MM.1S (cell line): ENCODE data around the gene PRDX2.

Experiments used
- DNase-seq: peaks from one replicate; pipeline ENCODE4 v3.0.0-alpha.2; 2015
- H2AFZ ChIP-seq: fragments of 300-600 bp; sonication (generic); 2 replicates; pipeline ENCODE4 v1.6.0; 2016; ENCODE audit warnings: antibody characterized with exemption, low read length
- H3F3A ChIP-seq: fragments of 300-600 bp; sonication (generic); 2 replicates; pipeline ENCODE4 v1.6.1; 2016; ENCODE audit warnings: mild to moderate bottlenecking, antibody characterized with exemption, low read length, moderate library complexity, mixed read lengths; ENCODE audit not compliant: insufficient read depth
- H3K27ac ChIP-seq: fragments of 300-600 bp; sonication (generic); 2 replicates; pipeline ENCODE4 v1.5.1; 2016; ENCODE audit warnings: mild to moderate bottlenecking, low read length
- H3K27me3 ChIP-seq: fragments of 300-600 bp; sonication (generic); replicated peaks from 2 replicates; pipeline ENCODE4 v1.6.0; 2016; ENCODE audit warnings: low read length; ENCODE audit not compliant: insufficient read depth
- H3K36me3 ChIP-seq: fragments of 300-600 bp; sonication (generic); replicated peaks from 2 replicates; pipeline ENCODE4 v1.6.1; 2016; ENCODE audit warnings: mild to moderate bottlenecking, low read length, mixed read lengths; ENCODE audit not compliant: insufficient read depth
- H3K4me1 ChIP-seq: fragments of 300-600 bp; sonication (generic); 2 replicates; pipeline ENCODE4 v1.6.1; 2016; ENCODE audit warnings: low read length, mixed read lengths
- H3K4me2 ChIP-seq: fragments of 300-600 bp; sonication (generic); 2 replicates; pipeline ENCODE4 v1.6.0; 2016; ENCODE audit warnings: low read depth, low read length
- H3K4me3 ChIP-seq: fragments of 300-600 bp; sonication (generic); 2 replicates; pipeline ENCODE4 v1.5.1; 2016; ENCODE audit warnings: low read length, mixed read lengths
- H3K79me2 ChIP-seq: fragments of 300-600 bp; sonication (generic); 2 replicates; pipeline ENCODE4 v1.6.1; 2016; ENCODE audit warnings: mixed run types, low read length, mixed read lengths
- H3K9ac ChIP-seq: fragments of 300-600 bp; sonication (generic); 2 replicates; pipeline ENCODE4 v1.6.1; 2016; ENCODE audit warnings: low read length, mixed read lengths
- H3K9me2 ChIP-seq: fragments of 300-600 bp; sonication (generic); replicated peaks from 2 replicates; pipeline ENCODE4 v1.6.1; 2016; ENCODE audit warnings: mild to moderate bottlenecking, low read length, mixed read lengths; ENCODE audit not compliant: insufficient read depth
- H3K9me3 ChIP-seq: fragments of 300-600 bp; sonication (generic); replicated peaks from 2 replicates; pipeline ENCODE4 v1.6.1; 2016; ENCODE audit warnings: mild to moderate bottlenecking, low read length, mixed read lengths; ENCODE audit not compliant: insufficient read depth
- H4K20me1 ChIP-seq: fragments of 300-600 bp; sonication (generic); 2 replicates; pipeline ENCODE4 v1.6.1; 2016; ENCODE audit warnings: mild to moderate bottlenecking, low read length, moderate library complexity, mixed read lengths; ENCODE audit not compliant: insufficient read depth
- EZH2 ChIP-seq: fragments of 300-600 bp; sonication (generic); optimal IDR thresholded peaks from 2 replicates; pipeline ENCODE3; 2017; ENCODE audit warnings: low read depth, mild to moderate bottlenecking, antibody characterized with exemption, low read length, mixed read lengths
- EZH2phosphoT487 ChIP-seq: fragments of 300-600 bp; sonication (generic); IDR thresholded peaks from 2 replicates; pipeline ENCODE4 v1.6.1; 2018; ENCODE audit warnings: antibody characterized with exemption, low read length
- TF ChIP-seq, protein P1 (sequence below): fragments of 300-600 bp; sonication (generic); IDR thresholded peaks from 2 replicates; pipeline ENCODE4 v1.5.1; 2016; ENCODE audit warnings: antibody characterized with exemption, low read length, mixed read lengths

Gene PRDX2

DNA sequence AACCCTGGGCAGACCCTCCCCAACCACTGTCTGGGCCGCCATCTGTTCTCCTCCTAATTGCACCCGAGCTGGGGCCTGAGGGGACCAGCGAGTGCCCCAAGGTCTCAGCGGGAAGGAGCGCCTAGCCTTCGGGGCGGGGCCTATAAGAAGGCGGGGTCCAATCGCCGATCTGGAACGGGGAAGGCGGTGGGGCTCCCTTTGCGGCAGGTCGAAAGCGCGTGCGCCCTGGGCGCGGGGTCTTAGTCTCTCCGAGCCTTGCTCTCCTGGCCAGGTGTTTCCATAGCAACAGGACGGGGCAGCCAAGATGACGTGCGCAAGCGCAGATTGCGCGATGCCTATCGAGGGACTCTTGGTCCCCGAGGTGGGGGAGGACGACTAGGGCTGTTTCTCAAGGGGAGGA, 39.5 kb upstream of the PRDX2 start:
- Histone ChIP-seq H3K27me3 (peaks cover 93% of the 10 kb centered on the region), H3K9me3 (no peaks in the 10 kb centered on the region), H3F3A (no peaks in the 10 kb centered on the region), H2AFZ (no peak overlapping the region), H3K36me3 (no peaks in the 10 kb centered on the region), H3K9ac (no peak overlapping the region), H3K79me2 (no peaks in the 10 kb centered on the region), H3K4me1 (no peaks in the 10 kb centered on the region), H3K27ac (no peak overlapping the region), H4K20me1 (no peaks in the 10 kb centered on the region), H3K4me2 (peak overlapping the region; percentile 5; the same call in 1 of the 2 replicates), H3K9me2 (no peaks in the 10 kb centered on the region), H3K4me3 (no peak overlapping the region)
- DNase-seq, result no peak
- TF ChIP-seq, protein P1, sequence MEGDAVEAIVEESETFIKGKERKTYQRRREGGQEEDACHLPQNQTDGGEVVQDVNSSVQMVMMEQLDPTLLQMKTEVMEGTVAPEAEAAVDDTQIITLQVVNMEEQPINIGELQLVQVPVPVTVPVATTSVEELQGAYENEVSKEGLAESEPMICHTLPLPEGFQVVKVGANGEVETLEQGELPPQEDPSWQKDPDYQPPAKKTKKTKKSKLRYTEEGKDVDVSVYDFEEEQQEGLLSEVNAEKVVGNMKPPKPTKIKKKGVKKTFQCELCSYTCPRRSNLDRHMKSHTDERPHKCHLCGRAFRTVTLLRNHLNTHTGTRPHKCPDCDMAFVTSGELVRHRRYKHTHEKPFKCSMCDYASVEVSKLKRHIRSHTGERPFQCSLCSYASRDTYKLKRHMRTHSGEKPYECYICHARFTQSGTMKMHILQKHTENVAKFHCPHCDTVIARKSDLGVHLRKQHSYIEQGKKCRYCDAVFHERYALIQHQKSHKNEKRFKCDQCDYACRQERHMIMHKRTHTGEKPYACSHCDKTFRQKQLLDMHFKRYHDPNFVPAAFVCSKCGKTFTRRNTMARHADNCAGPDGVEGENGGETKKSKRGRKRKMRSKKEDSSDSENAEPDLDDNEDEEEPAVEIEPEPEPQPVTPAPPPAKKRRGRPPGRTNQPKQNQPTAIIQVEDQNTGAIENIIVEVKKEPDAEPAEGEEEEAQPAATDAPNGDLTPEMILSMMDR, result no peak
- TF ChIP-seq EZH2phosphoT487, result no peak
- no peak for TF ChIP-seq EZH2

GRCh38 chr19:12840091-12841079, 38.8 kb upstream of the PRDX2 start:
- DNase-seq, result peak; percentile 31
- Histone ChIP-seq H3K9me2 (no peaks in the 10 kb centered on the region), H3K4me2 (peak overlapping the region; percentile 5; the same call in 1 of the 2 replicates), H3K9me3 (no peaks in the 10 kb centered on the region), H3K79me2 (no peaks in the 10 kb centered on the region), H3K4me3 (no peak overlapping the region), H3K9ac (no peak overlapping the region), H3F3A (no peaks in the 10 kb centered on the region), H3K4me1 (no peaks in the 10 kb centered on the region), H3K27ac (no peak overlapping the region), H4K20me1 (no peaks in the 10 kb centered on the region), H3K27me3 (peaks cover 96% of the 10 kb centered on the region), H2AFZ (no peak overlapping the region), H3K36me3 (no peaks in the 10 kb centered on the region)
- TF ChIP-seq, protein P1, result no peak
- no peak for TF ChIP-seq EZH2phosphoT487
- no peak for TF ChIP-seq EZH2

- no peak for DNase-seq
- H3K9me2 ChIP-seq, result no peaks in the 10 kb centered on the region
- H3K4me2 ChIP-seq, result peak overlapping the region; percentile 62; the same call in 1 of the 2 replicates
- peaks cover 96% of the 10 kb centered on the region for H3K27me3 ChIP-seq
- H3K9me3 ChIP-seq, result no peaks in the 10 kb centered on the region
- H2AFZ ChIP-seq, result no peak overlapping the region
- no peak overlapping the region; the same call in 1 of the 2 replicates for H3K4me3 ChIP-seq
- no peaks in the 10 kb centered on the region for H3K79me2 ChIP-seq
- no peak overlapping the region for H3K27ac ChIP-seq
- no peaks in the 10 kb centered on the region for H4K20me1 ChIP-seq
- TF ChIP-seq EZH2 (no peak), EZH2phosphoT487 (no peak)
- TF ChIP-seq, protein P1, result no peak
- H3K36me3 ChIP-seq, result no peaks in the 10 kb centered on the region
- H3F3A ChIP-seq, result no peaks in the 10 kb centered on the region
- no peaks in the 10 kb centered on the region for H3K4me1 ChIP-seq
- H3K9ac ChIP-seq, result no peak overlapping the region
These were observed 37.5 kb upstream of the PRDX2 start for GRCh38 chr19:12838886-12839756.
